Liver (tissue), 9 donors: Measurements from ENCODE around the gene TMEM190. TPM values are rescaled to one million over a fixed set of nuclear protein-coding genes. Genes with fewer than 3 reads are reported as not detected.

ENCODE experiments used
- DNase-seq: peaks from one replicate; pipeline ENCODE4 v3.0.0-alpha.2; 2017; ENCODE audit warnings: low spot score
- H3K27ac ChIP-seq, 2 donors: one replicate each; pipeline ENCODE4 v1.7.0; 2013; ENCODE audit warnings: inconsistent platforms in 2 of 2, low read length in 2 of 2, control low read depth in 1 of 2, low read depth in 1 of 2, mild to moderate bottlenecking in 1 of 2
- H3K27me3 ChIP-seq, 4 donors: one replicate each; pipeline versions ENCODE4 v1.6.1 to v1.7.0; 2013; ENCODE audit warnings: low read length in 3 of 4, inconsistent platforms in 1 of 4, mild to moderate bottlenecking in 1 of 4, moderate library complexity in 1 of 4; ENCODE audit not compliant: control insufficient read depth in 4 of 4, insufficient read depth in 4 of 4
- H3K36me3 ChIP-seq, 4 donors: one replicate each; pipeline versions ENCODE4 v1.6.1 to v1.7.0; 2013; ENCODE audit warnings: low read length in 3 of 4, mild to moderate bottlenecking in 3 of 4, low read depth in 1 of 4, moderate library complexity in 1 of 4; ENCODE audit not compliant: control insufficient read depth in 4 of 4, insufficient read depth in 3 of 4
- H3K4me1 ChIP-seq, 4 donors: one replicate each; pipeline versions ENCODE4 v1.6.1 to v1.7.0; 2013; ENCODE audit warnings: low read length in 3 of 4, mild to moderate bottlenecking in 3 of 4, moderate library complexity in 1 of 4; ENCODE audit not compliant: control insufficient read depth in 4 of 4, insufficient read depth in 4 of 4
- H3K4me3 ChIP-seq, 3 donors: one replicate each; pipeline versions ENCODE4 v1.6.1 to v1.7.0; 2013; ENCODE audit warnings: low read length in 3 of 3, control low read depth in 1 of 3, low read depth in 1 of 3, mild to moderate bottlenecking in 1 of 3
- H3K9ac ChIP-seq, 2 donors: one replicate each; pipeline ENCODE4 v1.7.0; 2013; ENCODE audit warnings: low read length in 2 of 2, mild to moderate bottlenecking in 2 of 2, moderate library complexity in 2 of 2, control low read depth in 1 of 2, low read depth in 1 of 2
- H3K9me3 ChIP-seq, 4 donors: one replicate each; pipeline versions ENCODE4 v1.6.1 to v1.7.0; 2013; ENCODE audit warnings: low read length in 3 of 4; ENCODE audit not compliant: control insufficient read depth in 4 of 4
- EGR1 ChIP-seq, 2 donors: IDR thresholded peaks; 2 replicates each; pipeline ENCODE4 v1.6.1; 2016 to 2018; ENCODE audit warnings: antibody characterized with exemption in 2 of 2, low read depth in 2 of 2
- FOXA1 ChIP-seq: IDR thresholded peaks from 2 replicates; pipeline ENCODE4 v1.6.1; 2016; ENCODE audit warnings: antibody characterized with exemption
- FOXA2 ChIP-seq: IDR thresholded peaks from 2 replicates; pipeline ENCODE4 v1.6.1; 2016; ENCODE audit warnings: antibody characterized with exemption
- GABPA ChIP-seq, 2 donors: IDR thresholded peaks in 1 of 2; conservative IDR thresholded peaks in 1 of 2; 2 replicates each; pipeline ENCODE4 v1.6.1; 2016; ENCODE audit warnings: antibody characterized with exemption in 2 of 2, mild to moderate bottlenecking in 1 of 2, moderate library complexity in 1 of 2
- HNF4A ChIP-seq, 2 donors: conservative IDR thresholded peaks; 2 replicates each; pipeline ENCODE4 v1.6.1; 2016; ENCODE audit warnings: antibody characterized with exemption in 2 of 2, mild to moderate bottlenecking in 2 of 2
- HNF4G ChIP-seq: IDR thresholded peaks from 2 replicates; pipeline ENCODE4 v1.6.1; 2016; ENCODE audit warnings: antibody characterized with exemption
- MAX ChIP-seq: IDR thresholded peaks from 2 replicates; pipeline ENCODE4 v1.6.1; 2016; ENCODE audit warnings: antibody characterized with exemption
- REST ChIP-seq: IDR thresholded peaks from 2 replicates; pipeline ENCODE4 v1.6.1; 2016; ENCODE audit warnings: antibody characterized with exemption, mild to moderate bottlenecking
- RXRA ChIP-seq, 2 donors: IDR thresholded peaks; 2 replicates each; pipeline ENCODE4 v1.6.1; 2017 to 2018; ENCODE audit warnings: antibody characterized with exemption in 2 of 2, mild to moderate bottlenecking in 1 of 2
- SP1 ChIP-seq: IDR thresholded peaks from 2 replicates; pipeline ENCODE4 v1.6.1; 2018; ENCODE audit warnings: antibody characterized with exemption, mild to moderate bottlenecking
- TAF1 ChIP-seq: conservative IDR thresholded peaks from 2 replicates; pipeline ENCODE4 v1.6.1; 2016; ENCODE audit warnings: antibody characterized with exemption, mild to moderate bottlenecking
- YY1 ChIP-seq: IDR thresholded peaks from 2 replicates; pipeline ENCODE4 v1.6.1; 2016; ENCODE audit warnings: antibody characterized with exemption, mild to moderate bottlenecking
- ZBTB33 ChIP-seq: IDR thresholded peaks from 2 replicates; pipeline ENCODE4 v1.6.1; 2016; ENCODE audit warnings: antibody characterized with exemption
- WGBS: extraction: QIAGEN DNeasy Blood & Tissue Kit; methylation state at CpG from one replicate; pipeline ENCODE4 v1.1.7; 2013; 5-methylcytosine and 5-hydroxymethylcytosine counted together
- polyA plus RNA-seq, 2 donors: library from polyadenylated mRNA; stranded (reverse) in 1 of 2; unstranded in 1 of 2; fragments of 200-250 nt in 1 of 2; fragments of >200 nt in 1 of 2; fragmentation: Nextera tagmentation in 1 of 2; extraction: Ambion mirVana in 1 of 2; gene quantifications; one replicate each; pipeline versions ENCODE4 v1.2.1 to v1.2.3, GENCODE V29; 2013 to 2015
- total RNA-seq, 2 donors: library from RNA; depleted of rRNA; stranded (reverse); fragments of >200 nt; gene quantifications; one replicate each; pipeline ENCODE4 v1.2.3, GENCODE V29; 2014
- donor health status: healthy.
- donor health status: healthy.
- donor health status: healthy.
- donor health status: healthy.
- donor health status: healthy.

The TMEM190 gene
- total and polyA plus RNA-seq, 4 donors: not detected

- H3K27ac ChIP-seq: no peak overlapping the region
- WGBS: 87% methylated on average over 22 of the region's 22 CpGs
- DNase-seq: no peak
Measured at GRCh38 chr19:55348317-55349034, 28.1 kb upstream of the TMEM190 start.

More at GRCh38 chr19:55348317-55349034, 28.1 kb upstream of the TMEM190 start:
- no peaks in the 10 kb centered on the region for H3K9me3 ChIP-seq
- no peak for TF ChIP-seq FOXA2
- TF ChIP-seq HNF4G: no peak
- no peak for TF ChIP-seq EGR1 (IDR thresholded peaks at IDR 0.05; ENCODE audit: low read depth in 2 of 2)
- TF ChIP-seq ZBTB33: no peak
- no peak for TF ChIP-seq REST
- TF ChIP-seq GABPA (IDR thresholded peaks at IDR 0.05 in 1 of 2, conservative IDR thresholded peaks at IDR 0.05 in 1 of 2): no peak
- TF ChIP-seq SP1: no peak
- no peak for TF ChIP-seq MAX
- TF ChIP-seq RXRA (IDR thresholded peaks at IDR 0.05): no peak
- no peak for TF ChIP-seq YY1
- TF ChIP-seq HNF4A (conservative IDR thresholded peaks at IDR 0.05): no peak
- no peak for TF ChIP-seq FOXA1
- TF ChIP-seq TAF1: no peak
- H3K36me3 ChIP-seq: peaks cover 0 to 7% (median 0%) of the 10 kb centered on the region in 4 donors
- peaks cover 0 to 1% (median 0%) of the 10 kb centered on the region in 4 donors for H3K4me1 ChIP-seq
- no peak overlapping the region for H3K4me3 ChIP-seq
- no peak overlapping the region for H3K9ac ChIP-seq
- H3K27me3 ChIP-seq: peaks cover 0 to 6% (median 4%) of the 10 kb centered on the region in 4 donors
